Left renal cortex interstitium (tissue), 4 donors: ENCODE results near the gene NHP2. TPM values are rescaled to one million over a fixed set of nuclear protein-coding genes. Genes with fewer than 3 reads are reported as not detected.
"Not testable (repeated sequence)": the region's sequence is repeated elsewhere in the genome, so short reads cannot be mapped to it uniquely, and the experiment has no call there.

Experiments used
- DNase-seq, 4 donors: peaks; one replicate each; pipeline ENCODE4 v3.0.0-alpha.2; 2013; ENCODE audit warnings: low read depth in 4 of 4, low spot score in 2 of 4, missing footprints in 1 of 4
- polyA plus RNA-seq, 4 donors: library from polyadenylated mRNA; unstranded; fragments of 120-200 nt; gene quantifications; one replicate each; pipeline ENCODE4 v1.2.1, GENCODE V29; 2013; ENCODE audit not compliant: insufficient read length in 4 of 4

The NHP2 gene
- polyA plus RNA-seq, 4 donors = 98.0 to 144 (median 110) TPM

DNA sequence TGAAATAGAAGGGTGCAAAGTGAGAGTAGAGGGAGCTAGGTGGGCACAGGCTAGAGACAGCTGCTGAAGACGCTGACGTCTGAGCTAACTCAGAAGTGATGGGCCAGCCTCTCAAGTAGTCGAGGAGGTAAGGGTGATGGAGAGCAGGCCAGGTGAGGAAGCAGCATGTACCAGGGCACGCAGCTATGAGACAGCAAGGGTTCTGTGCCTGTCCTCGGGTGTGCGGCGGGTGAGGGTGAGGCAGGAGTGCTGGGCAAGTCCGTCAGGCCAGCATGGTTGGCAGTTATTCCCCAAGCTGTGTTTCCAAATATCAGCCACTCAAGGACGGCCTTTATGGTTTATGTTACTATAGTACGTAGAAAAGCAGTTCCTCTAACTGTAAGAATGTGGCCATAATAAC, 16.7 kb downstream of the NHP2 start:
- DNase-seq = no peak

DNA sequence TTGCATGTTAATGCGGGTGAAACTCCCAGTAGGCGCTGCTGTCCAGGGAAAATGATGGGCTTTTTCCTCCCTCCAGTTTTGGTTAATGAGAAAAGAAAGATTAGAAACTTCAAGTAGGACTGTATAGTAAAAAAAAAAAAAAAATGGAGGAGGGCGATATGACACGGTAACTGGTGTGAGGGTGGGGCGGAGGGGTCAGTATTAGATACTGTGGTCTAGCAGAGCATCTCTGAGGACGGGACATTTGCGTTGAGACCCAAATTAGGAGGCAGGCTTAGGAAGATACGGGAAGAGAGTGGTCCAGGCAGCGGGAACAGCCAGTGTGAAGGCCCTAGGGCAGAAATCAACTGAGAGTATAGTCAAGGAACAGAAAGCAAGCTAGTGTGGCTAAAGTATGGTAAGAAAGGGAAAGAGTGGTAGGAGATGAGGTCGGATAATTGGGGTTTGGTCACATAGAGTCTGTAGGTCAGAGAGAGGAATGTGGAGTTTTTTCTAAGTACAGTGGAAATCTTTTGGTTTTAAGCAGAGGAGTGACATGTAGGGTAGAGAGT, 22.2 kb downstream of the NHP2 start:
- DNase-seq = no peak

DNA sequence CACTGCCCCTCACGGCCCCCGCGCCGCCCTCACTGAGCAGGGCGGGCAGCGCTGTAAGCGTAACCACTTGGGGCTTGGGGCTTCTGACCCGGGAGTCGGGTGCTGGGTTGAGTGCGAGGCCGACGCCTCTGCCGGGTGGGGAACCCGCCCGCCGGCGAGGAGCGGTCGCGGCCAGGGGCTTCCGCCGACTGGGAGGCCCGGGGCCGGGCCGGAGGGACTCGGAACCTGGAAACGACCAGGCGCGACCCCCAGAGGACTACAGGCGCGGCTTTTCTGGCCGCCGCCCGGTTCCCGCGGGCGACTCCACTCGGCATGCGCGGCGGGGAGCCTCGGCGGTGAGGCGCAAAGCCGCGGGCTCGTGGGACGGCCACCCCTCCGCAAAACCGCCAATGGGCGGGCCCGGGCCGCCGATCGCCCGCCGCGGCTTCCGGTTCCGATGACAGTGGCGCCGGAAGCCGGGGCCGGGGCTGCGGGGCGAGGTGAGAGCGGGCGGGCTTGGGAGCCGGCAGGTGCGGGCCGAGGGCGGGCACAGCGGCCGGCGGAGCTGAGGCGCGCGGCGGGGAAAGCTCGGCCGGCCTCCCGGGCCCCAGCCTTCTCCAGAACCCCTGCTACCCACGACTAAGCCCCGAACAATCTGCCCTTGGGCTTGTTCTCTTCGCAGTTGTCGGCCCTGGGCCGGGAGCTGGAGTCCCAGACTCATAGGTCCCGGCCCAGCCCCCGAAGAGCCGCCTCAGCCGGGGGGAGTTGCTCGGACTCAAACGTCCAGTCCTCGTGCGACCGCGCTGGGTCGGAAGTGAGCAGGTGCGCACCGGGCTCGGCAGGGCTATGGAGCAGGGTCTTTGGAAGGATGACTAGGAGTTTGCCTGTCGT, 22.9 kb downstream of the NHP2 start, which contains the start of gene RMND5B:
RMND5B (plus strand) TSS at position 439 of the 870 bp plus-strand sequence. CDS start 7,106 bp downstream, outside the sequence.
- DNase-seq = peak in 3 of 4 donors; percentile 64 to 73 (median 67)

DNA sequence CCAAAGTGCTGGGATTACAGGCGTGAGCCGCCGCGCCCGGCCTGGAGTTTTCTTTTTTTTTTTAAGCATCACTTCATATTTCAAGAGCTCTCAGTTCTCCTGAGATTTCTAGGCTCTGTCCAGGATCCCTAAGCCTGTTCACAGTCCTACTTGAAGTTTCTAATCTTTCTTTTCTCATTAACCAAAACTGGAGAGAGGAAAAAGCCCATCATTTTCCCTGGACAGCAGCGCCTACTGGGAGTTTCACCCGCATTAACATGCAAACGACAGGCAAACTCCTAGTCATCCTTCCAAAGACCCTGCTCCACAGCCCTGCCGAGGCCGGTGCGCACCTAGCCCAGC, 23.5 kb downstream of the NHP2 start:
- DNase-seq = not testable (repeated sequence)

DNA sequence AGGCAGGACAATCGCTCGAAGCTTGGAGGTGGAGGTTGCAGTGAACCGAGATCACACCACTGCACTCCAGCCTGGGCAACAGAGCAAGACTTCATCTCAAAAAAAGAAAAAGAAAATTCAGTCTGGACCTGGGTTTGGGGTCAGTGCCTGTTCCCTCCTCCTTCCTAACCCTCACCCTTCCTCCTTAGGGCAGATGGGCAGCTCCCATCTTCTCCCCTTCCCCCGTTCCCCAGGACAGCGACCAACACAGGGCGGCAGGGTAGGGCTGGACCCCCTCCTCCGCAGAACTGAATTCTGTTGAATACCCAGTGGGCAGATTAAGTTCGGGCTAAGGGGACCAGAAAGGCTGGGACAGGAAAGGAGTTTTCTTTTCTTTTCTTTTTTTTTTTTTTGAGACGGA, 24.4 kb downstream of the NHP2 start:
- no peak for DNase-seq

DNA sequence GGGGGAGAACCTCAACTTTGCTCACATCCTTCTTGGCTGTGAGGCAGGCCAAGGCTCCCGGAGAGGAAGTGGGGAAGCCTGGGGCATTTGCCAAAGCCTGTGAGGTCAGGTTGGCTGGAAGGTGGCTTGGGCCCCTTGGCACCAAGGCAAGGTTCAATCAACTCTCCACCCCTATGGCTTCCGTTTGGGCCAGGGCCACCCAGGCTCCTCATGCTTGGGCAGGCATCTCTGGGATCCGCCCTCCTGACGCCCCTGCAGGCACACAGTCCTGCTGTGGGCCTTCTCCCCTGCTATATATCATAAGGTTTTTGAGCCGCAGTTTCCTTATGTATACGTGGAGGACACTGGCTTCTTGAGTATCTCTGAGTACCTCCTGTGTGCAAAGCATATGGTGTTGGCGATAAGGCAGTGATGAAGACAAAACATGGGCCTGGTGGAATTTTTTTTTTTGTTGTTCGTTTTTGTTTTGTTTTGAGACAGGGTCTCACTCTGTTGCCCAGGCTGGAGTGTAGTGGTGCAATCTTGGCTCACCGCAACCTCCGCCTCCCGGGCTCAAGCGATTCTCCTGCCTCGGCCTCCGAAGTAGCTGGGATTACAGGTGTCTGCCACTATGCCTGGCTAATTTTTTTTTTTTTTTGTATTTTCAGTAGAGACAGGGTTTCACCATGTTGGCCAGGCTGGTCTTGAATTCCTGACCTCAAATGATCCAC, 26.2 kb downstream of the NHP2 start:
- DNase-seq = not testable (repeated sequence)

DNA sequence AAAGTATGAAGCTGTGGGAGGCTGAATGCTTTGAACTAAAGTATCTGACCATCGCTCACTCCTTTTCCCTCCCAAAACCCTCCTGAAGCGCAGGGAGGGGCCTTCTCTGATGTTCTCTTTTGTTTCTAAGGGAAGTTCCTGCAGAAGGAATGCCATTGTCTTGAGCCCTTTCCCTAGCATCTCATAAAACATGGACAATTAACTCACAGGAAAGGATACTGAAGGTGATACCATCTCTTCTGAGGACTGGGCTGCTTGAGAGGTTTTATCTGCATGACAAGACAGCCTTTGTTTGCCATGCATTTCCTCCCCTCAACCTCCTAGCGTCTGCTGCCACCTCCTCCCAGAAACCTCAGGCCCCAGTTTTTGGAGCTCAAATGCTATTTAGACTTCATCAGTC, 27.1 kb downstream of the NHP2 start:
- no peak for DNase-seq

DNA sequence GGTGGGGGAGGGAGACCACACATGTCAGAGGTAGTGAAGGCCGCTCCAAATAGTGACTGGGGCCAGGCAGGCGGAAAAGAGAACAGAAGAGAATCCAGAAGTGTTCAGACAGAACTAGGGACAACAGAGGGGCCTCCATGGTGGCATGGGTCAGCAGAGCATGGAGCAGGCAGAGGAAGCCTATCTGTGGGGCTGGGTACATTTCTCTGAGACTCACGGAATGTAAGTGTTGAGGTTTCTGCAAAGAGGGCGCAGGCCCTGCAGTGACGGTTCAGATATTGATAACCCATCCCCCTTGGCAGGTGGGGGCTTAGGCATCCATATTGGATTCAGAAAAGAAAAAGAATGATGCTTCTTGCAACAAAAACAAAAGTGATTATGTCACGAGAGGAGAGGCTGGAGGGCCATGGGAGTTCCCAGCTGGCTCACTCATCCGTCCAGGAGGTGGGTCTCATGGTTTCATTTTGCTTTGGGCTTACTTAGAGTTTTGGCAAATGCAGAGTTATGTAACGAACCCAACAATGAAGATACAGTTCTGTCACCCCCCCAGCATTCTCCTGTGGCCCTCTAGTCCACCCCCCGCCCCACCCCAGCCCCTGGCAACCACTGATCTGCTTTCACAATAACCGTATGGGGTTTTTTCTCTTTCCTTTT, 28.3 kb downstream of the NHP2 start:
- DNase-seq = no peak

DNA sequence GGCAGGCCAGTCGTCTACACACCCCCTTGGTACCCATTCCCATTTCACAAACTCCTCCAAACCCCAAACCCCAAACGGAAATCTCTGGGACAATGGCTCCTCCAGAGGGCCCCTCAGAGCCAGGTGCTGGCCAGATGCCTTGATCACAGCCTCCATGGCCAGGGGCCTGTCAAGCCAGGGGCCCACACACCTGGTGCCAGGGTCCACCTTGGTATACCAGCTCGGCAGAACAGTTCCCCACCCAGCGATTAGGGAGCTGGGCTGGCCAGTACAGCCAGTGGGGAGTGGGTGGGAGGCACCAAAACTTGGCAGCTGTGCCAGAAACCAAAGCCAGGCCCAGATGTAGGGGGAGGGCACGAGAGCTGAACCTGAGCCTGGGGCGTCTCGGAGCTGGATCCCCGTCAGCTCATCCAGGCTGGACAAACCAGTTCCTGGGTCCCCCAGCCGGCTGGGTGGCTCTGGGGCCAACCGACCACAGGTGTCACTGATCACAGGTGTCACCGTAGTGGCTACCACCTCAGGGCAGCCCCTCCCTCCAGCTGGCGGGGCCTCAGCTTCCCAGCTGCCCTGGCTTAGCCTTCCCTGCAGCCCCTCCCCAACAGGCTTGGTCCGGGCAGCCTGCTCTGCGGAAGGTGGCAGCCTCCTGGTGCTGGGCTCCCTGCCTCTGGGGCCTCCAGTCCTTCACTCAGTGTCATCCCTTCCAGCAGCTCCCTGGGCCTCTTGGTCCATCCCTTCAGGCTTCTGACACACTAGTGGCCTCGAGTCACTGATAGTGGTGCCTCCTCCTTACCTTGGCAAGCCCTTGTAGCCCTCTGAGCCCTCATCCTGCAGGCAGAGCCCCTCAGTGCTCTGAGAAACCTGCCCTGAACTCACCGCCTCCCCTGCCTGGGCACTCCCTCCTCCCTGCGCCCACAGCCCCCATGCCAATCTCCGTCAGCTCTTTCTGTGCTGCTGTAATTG, 29.4 kb downstream of the NHP2 start:
- no peak for DNase-seq

DNA sequence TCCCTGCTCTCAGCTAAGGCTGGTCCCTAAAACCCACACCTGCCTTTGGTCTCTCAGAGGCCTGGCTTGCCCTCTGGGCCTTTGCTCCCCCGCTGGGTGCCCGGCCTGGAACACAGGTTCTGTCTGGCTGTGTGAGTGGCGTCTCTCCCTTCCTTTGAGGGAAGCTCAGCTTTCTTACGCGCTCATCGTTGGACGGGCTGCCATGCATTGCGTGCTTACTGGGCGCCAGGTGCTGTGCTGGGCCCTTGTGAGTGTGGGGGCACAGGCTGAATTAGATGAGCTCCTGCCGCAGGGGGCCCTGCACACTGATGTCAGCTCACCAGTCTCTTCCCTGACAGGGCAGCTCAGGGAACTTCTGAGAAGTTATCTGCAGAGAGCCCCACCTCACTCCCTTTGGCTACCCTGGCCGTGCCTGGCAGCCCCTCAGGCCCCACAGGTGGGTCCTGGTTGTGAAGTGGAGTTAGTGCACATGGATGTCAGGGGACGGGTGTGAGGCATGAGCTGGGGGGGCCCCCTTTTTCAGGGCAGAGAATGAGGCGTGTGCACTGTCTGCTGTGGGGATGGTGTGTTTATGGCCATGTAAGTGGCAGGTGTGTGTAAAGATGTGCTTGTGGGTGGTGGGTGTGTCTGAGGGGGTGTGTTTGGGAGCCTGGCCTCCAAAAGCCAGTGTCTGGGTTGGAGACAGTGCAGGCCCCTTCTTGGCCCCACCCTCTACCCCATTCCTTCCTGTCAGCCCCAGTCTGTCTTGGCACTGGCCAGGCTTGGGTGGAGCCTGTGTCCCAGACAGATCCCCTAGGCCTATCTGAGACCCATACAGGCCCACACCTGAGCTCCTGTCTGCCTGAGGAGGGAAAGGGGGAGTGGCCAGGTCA, 30.4 kb downstream of the NHP2 start:
- DNase-seq = no peak

DNA sequence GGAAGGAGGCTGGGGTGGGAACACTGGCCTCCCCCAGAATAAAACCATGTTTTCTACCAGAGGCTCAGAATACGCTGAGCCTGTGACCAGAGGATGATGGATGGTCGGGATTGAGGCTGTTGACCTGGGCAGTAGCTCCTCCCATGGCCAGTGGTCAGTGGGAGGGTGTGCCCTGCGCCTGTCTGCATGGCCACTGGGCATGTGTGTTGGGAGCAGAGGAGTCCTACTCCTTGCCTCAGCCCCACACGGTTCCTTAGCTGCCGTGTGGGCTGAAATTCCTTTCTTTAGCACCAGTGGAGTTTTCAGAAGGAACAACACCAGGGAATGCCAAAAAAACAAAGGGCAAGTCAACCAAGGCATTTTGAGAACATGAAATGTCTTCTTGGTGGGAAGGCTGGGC, 31.3 kb downstream of the NHP2 start:
- DNase-seq = no peak

DNA sequence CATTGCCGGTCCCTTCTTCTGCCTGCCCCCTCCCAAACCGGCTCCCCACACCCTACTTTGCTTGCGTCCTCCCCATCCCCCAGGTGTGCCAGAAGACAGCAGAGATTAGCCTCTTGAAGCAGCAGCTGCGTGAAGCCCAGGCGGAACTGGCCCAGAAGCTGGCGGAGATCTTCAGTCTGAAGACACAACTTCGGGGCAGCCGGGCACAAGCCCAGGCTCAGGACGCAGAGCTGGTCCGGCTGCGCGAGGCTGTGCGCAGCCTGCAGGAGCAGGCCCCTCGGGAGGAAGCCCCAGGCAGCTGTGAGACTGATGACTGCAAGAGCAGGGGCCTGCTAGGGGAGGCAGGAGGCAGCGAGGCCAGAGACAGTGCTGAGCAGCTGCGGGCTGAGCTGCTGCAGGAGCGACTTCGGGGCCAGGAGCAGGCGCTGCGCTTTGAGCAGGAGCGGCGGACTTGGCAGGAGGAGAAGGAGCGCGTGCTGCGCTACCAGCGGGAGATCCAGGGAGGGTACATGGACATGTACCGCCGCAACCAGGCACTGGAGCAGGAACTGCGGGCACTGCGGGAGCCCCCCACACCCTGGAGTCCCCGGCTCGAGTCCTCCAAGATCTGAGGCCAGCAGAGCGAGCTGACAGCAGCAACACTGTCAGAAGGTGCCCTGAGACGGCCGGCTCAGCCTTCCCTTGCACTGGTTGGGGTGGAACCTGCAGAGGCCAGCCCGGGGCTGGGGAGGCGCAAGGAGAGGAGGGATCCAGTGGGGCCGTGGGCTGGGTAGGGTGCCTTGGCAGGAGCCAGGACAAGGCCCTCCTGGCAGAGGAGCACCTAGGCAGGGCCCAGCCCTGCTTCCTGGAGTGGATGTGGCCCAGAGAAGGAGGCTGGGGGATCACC, 32.1 kb downstream of the NHP2 start:
- DNase-seq = no peak

DNA sequence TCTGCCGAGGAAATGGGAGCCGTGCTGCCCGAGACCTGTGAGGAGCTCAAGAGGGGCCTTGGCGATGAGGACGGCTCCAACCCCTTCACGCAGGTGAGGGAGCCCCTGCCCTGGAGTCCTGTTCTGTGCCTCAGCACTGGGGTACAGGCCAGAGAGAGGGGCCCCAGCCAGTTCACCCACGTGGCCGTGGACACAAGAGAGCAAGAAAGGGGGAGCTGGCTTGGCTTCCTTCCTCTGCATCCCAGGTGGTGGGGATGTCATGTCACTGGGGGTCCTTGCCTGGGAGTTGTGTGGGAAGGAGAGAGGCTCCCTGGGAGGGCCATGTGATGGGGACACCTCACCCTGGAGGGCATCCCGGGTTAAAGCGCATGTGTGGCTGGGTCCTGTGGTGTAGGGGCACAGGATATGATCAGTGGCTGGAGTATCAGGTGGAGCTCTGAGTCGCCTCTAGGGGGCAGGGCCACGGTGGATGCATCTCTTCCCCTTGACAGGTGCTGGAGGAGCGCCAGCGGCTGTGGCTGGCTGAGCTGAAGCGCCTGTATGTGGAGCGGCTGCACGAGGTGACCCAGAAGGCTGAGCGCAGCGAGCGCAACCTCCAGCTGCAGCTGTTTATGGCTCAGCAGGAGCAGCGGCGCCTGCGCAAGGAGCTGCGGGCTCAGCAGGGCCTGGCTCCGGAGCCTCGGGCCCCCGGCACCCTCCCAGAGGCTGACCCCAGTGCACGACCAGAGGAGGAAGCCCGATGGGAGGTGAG, 32.9 kb downstream of the NHP2 start:
- DNase-seq = peak; percentile 43 to 85 (median 72)

DNA sequence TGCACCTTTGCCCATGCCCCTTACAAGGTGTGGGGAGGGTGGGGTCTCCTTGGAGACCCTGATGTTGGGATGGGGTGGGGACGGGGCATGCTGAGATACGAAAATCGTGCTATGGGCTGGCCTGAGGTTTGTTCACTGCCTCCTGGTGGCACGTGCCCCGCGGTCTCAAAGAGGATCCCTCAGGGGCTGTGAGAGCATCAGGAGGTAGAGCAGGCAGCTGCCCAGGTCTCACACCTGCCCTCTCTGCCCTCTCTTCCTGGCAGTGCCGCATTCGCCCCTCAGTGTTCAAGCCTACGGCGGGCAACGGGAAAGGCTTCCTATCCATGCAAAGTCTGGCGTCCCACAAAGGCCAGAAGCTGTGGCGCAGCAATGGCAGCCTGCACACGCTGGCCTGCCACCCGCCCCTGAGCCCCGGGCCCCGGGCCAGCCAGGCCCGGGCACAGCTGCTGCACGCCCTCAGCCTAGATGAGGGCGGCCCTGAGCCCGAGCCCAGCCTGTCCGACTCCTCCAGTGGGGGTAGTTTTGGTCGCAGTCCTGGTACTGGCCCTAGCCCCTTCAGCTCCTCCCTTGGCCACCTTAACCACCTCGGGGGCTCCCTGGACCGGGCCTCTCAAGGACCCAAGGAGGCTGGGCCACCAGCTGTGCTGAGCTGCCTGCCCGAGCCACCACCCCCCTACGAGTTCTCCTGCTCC, 33.6 kb downstream of the NHP2 start:
- no peak for DNase-seq

DNA sequence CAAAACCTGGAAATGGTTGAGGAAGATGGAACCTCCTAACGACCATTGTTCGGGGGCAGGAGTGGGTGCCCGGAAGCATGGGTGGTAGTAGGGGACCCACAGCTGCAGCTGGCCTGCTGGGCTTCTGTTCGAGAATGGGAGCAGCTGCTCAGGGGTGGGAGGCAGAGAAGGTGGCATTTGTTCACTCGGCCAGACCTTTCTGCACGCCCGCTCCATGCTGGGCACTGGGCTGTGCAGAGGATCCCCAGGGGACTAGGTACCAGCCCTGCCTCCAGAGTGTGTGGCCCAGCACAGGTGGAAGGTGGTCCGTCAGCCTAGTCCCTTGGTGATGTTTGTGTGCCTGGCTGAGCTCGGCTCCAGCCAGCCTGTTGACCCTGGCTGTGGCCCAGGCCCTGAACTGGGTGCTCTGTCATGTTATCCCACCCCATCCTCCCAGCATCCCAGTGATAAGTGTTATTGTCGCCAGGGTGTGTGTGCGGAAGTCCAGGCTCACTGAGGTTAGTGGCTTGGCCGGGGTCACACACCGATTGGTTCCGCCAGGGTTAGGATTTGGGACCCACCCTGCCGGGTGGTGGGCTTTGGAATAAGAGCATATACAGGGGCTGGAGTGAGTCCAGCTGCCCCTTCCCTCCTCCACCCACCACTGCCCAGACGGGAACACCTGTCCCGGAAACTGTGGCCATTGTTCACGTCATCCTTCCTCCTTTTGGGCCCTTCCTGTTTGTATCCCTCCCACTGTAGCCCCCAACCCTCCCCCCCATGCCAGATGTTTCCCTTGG, 35.6 kb downstream of the NHP2 start:
- DNase-seq = no peak
